HG02884 (cell line): Measurements from ENCODE around the gene DYRK1A.

ENCODE experiments used
- ATAC-seq: cut with Tn5 transposase; IDR thresholded peaks from one replicate; pipeline ENCODE4 v1.9.1; 2021; ENCODE audit warnings: mild to moderate bottlenecking, moderate library complexity; ENCODE audit not compliant: unreplicated experiment

DYRK1A gene

DNA sequence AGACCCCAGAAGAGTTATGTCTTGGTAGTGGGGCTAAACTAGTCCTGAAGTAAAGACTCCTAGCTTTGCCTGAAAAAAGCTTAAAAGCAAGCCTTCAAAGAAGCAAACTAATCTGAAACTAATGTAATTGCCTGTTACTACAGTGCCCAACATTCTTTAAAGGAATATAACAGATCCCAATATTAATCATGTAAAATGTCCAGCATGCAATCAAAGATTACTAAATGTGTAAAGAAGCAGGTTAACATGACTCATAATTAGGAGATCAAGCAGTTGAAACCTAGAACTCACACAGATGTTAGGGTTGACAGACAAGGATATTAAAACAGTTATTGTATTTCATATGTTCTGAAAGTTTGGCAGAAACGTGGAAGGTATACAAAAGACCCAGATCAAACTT, 17.8 kb downstream of the DYRK1A start:
- no peak for ATAC-seq

DNA sequence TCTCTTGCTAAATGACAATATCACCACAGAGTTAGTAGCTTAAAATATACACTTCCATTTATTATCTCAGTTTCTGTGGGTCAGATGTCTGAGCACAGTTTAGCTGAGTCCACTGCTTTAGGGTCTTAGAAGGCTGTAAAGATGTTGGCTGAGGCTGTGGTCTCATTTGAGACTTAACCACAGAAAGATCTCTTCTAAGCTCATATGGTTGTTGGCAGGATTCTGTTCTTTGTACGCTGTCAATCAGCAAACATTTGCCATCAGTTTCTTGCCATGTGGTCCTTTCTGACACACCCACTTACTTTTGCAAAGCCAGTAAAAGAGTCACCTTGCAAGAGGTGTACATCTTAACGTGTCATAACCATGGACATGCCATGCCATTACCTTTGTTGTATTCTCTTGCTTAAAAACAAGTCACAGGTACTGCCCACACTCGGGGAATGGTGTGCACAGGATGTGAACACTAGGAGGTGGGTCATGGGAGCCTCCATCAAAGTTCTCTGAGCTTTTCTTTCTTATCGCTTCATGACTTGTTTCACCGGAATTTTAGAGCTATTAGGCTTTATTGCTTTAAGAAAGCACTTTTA, 18.7 kb downstream of the DYRK1A start:
- ATAC-seq = no peak

DNA sequence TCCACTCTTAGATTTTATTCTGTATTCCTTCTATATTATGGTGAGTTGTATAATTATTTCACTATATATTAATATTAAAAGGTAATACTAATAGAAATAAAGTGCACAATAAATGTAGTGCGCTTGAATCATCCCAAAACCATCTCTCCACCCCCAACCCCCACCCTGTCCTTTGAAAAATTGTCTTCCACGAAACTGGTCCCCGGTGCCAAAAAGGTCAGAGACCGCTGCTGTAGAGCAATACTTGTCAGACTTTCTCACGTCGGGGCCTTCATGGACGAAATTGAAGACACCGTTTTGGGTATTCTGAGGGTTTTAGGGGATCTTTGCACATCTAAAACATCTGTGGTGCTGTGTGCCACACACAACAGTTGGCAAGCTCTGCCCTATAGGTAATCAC, 19.6 kb downstream of the DYRK1A start:
- no peak for ATAC-seq

DNA sequence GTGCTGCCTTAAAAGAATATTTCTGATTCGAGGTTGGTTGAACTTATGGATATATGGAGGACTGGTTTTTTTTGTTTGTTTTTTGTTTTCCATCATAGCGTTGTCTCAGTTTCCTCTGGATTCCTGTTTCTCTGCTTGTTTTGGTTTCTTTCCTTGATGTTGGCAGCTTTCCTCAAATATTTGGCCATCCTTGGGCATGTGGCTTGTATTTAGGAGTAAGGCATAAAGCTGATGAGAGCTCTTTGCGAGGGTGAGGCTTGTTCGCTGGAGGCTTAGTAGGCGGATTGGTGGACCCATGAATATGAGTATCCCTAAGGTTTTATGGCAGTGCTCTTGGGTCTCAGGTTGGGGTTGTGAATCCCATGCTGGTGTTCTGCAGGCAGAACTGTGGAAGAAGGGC, 22.9 kb downstream of the DYRK1A start:
- ATAC-seq = no peak

DNA sequence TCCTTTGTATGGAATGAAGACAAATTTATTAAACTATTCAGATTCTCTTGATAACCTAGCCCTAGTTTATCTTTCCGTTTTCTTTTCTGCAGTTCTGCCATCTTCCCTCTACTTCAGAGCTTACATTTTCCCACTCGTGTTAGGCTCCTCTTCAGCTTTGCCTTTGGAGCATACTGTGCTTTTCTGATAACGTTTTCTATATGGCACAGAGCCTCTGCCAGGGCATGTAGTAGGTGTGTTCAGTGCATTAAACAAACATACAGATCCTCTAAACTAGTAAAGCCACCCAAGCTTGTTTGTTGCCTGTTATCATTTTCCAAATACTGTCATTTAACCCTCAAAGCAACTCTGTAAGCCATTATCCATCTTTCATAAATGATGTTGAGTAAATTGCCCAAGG, 25.1 kb downstream of the DYRK1A start:
- ATAC-seq = no peak

DNA sequence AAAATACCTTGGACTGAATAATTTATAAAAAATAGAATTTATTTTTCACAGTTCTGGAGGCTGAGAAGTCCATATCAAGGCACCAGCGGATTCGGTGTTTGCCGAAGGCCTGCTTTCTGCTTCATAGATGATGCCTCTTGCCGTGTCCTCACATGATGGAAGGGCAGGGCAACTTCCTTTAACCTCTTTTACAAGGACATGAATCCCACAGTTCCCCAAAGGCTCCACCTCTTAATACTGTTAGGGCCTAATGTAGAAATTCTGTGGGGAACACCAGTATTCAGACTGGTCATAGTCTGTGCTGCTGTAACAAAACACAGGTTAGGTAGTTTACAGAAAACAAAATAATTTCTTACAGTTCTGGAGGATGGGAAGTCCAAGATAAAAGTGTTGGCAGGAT, 25.9 kb downstream of the DYRK1A start:
- ATAC-seq = no peak

DNA sequence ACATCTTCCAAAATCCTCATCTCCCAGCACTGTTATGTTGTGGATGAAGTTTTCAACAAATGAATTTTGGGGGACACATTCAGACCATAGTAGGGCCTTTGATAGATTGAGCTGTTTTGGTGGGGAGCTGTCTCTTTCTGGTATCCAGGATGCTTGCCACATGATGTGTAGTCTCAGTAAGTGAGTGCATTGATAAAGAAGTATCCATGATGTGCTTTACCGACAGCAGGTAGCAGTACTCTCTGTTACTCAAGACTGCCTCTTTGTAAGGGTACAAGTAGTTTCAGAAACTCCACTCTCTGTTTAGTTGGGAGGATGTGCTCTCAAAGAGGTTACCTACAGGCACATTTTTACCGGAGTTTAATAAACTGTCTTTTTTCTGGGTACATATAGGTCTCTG, 26.5 kb downstream of the DYRK1A start:
- no peak for ATAC-seq

DNA sequence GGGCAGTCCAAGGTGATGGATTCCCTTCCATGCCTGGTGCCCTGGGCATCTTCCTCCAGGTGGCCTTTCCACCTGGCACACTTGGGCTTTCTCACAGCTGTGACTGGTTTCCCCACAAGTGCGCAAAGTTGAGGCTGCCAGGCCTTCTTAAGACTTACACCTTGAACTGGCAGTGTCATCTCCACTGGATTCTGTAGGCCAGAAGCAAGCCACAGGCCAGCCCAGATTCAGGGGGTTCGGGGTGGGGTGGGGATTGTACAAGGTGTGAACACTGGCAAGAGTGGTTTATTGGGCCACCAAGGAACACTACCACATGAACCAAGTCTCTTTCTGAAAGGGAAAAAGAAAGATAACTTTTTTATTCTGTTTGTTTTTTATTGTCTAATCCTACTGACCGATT, 27.2 kb downstream of the DYRK1A start:
- ATAC-seq = no peak

DNA sequence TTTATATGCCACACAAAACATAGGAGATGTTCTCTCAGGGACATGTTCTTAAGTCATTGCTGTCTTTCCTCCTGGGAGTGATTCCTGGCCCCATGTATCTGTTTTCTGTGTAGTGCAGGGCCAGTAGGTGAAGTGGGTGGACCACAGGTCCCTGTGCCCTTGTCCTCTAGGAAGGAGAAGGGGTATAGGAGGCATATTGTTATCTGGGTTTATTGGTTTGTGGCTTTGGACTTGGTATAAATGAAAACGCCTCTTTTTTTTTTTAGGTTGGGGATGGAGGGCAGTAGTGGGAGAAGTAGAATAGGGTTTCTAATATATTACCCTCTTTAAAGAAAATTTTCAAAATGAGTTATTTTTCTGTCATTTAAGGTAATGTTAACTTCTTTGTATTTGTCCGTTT, 29.4 kb downstream of the DYRK1A start:
- no peak for ATAC-seq

DNA sequence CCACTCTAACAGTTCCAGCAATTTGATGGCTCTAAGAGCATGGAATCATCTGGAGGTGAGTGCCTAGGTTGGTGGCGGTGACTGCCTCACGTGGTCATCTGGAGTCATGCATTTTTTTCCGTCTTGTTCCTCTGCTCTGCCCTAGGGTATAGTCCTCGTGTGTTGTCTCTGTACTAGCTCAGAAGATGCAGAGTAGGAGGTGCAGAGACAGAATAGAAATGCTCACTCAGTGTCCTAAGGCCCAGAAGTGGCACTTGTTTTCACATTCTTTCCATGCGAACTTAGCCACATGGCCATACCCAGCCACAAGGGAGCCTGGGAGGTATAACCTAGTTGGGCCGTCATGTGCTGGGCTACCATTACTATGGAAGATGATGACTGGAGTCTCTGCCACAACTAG, 30.3 kb downstream of the DYRK1A start:
- ATAC-seq = no peak

DNA sequence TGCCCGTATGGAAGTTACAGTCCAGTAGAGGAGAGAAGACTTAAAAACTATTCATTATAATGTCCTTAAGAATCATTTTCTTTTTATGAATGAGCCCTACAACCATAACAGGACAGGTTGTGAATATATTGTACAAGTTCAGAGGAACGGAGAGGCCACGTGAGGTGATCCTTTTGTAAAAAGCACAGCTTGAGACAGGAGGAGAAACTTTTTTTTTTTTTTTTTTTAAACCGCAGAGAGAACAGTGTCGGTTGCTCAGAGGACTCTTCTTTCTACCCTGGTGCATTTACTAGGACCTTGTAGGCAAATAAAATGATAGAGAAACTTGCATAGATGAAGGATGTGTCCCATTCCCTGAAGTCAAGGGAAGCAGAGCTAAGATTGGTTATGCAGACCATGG, 32.1 kb downstream of the DYRK1A start:
- ATAC-seq = no peak

DNA sequence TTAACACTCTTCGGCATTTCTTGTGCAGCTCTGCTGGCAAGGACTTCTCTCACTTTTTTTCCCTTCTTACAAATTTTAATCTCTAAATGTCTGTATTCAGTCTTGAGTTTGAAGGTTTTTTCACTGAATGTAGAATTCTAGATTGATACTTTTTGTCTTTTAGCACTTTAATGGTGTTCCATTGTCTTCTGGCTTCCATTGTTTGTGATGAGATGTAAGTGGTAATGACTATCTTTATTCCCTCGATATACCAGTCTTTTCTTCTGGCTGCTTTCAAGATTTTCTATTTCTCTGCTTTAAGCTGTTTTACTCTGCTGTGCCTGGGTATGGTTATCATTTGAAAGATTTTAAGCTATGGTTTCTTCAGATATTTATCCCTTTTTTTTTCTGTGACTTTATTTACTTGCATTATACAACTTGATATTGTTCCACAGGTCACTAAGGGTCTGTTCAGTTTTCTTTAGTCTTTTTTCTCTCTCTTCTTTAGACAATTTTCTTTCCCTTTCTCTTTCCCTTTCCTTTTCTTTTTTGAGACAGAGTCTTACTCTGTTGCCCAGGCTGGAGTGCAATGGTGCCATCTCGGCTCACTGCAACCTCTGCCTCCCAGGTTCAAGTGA, 35.8 kb downstream of the DYRK1A start:
- ATAC-seq = no peak

DNA sequence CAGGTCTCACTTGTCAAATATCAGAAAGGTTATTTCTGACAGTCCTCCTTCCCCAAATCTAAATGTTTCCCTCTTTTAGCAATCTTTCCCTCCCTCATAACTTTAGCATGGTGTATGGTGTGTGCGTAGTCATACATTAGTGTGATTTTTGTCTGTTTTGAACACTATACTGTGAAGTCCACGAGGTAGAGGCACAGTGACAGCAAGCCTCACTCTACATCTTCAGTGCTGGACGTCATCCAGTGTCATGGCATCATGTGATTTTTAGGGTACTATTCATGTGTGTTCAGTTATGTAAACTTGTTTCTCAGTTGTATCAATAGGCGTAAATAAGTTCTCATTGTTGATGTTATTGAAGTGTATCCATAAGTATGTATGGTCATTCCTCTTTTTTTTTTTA, 39.1 kb downstream of the DYRK1A start:
- no peak for ATAC-seq

DNA sequence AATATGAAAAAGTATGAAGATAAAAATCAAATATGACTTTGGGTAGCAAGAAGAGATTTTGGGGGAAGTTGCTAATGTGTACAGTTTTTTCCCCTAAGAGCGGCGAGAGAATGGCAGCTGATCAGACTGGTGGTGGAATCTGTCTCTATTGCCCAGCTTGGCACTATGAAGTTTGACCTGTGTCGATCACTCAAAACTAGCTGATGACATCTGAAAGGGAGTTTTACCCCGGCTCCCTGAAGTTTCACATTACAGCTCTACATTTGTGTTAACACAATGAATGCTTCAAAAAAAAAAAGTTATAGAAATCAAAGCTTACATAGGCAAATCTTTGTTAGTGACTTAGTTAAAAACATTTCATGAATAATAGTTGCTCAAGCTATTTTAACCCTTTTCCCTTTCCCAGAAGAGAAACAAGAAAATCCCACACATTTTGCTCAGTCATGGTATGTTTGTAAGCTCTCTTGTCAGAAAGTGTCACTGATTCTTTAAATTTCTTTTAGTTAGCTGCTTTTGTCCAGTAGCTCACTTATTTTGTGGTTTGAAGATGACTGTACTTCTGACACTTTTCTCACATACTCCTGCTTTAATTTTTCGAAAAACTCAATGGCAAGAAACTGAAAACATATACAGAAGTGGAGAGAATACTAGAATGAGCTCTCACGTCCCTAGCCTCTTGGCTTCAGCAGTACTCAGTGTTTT, 41.3 kb downstream of the DYRK1A start:
- peak; percentile 47 for ATAC-seq

DNA sequence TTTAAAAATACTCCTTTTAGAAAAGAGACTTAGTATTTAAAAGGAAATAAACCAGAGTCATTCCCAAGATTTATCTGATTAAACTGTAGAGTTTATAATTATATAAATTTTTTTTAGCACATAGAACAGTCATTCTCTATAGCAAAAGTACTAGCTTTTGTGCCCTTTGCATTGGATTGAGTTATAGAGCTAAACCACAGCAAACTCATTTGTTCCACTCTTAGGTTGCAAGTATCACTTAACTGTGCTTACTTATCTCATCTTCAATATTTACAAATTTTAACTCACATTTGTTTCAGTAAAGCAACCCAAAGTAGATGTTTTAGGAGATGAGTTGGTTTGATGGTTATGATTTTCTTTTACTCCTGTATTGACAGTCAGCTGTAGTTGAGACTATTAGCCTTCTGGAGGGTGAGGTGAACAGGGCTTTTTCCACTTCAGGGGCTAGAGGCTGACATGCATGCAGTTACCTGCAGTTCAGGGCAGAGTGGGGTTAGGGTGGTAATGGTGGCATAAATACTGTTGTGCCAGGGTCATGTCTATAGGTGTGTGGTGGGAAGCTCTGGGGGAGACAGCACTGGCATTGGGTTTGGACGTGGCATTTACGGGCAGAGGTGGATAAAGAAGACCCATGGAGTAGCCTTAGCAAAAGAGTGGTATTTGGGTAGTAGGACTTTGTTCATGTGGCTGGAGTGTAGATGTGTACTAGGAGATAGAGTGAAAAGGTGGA, 42.1 kb downstream of the DYRK1A start:
- ATAC-seq = peak; percentile 18

DNA sequence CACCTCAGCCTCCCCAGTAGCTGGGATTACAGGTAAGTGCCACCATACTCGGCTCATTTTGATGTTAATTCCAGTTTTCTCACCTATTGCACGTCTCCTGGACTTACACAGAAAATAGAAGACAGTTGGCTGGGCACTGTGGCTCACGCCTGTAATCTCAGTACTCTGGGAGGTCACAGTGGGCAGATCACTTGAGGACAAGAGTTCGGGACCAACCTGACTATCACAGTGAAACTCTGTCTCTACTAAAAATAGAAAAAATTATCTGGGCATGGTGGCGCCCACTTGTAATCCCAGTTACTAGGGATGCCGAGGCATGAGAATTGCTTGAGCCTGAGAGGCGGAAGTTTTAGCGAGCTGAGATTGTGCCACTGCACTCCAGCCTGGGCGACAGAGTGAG, 44.1 kb downstream of the DYRK1A start:
- ATAC-seq = no peak

DNA sequence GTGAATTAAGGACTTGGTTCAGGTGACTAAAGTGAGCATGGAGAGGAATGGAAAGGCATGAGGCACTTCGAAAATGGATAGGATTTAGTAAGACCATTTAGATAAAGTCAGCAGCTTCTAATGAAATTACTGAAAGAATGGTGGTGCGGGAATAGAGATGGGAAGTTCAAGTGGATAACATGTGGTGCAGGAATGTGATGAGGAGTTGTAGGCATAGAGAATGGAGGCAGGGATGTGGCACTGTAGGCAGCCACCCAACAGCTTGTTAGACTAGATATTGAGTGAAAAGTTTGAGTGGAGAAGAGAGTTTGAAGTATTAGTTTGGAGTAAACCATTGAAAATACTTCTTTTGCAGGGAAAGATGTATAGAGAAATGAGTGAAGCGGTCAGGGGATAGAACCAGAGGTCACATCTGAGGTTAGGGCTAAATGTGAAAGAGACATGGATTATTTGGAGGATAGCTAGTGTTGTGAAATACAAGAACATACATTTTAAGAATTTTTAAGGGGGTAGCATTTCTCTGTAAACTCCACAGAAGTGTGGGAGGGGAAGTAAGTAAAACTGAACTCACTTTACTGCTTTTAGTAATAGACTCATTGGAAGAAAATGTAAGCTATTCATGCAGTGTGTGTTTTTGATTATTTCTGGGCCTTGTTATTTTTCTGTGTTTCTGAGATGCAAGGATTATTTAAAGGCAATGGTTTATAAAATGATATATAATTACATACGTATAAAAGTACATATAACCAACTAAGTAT, 46.2 kb downstream of the DYRK1A start:
- ATAC-seq = no peak

DNA sequence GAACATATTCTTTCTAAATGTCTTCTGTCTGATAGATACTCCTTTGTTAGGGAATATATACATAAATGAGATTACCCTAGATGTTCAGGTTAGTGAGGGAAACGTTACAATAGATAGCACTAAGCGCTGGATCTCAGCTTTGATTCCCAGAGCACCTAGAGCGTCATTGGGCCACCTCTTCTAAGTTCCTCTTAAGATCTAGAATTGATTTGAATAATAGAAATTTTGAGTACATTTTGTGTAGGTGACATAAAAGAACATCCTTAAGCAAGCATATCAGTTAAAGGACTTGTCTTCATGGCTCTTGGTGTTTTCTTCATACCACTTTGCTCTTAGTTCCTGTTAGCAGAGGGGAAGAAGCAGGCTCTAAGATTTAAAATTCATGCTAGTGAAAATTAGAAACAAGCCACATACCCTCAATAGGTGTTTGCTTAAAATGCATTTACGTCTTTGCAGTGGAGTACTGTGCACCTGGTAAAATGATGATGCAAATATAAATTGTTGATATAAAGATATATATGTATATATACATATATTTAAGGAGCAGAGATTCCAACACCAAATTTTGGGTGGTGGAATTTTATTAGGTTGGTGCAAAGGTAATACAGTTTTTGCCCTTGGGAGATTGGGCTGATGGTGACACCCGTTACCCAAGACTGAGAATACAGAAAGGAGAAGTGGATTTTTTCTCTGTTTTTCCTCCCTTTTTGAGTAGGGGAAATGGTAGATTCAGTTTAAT, 47.1 kb downstream of the DYRK1A start:
- no peak for ATAC-seq

DNA sequence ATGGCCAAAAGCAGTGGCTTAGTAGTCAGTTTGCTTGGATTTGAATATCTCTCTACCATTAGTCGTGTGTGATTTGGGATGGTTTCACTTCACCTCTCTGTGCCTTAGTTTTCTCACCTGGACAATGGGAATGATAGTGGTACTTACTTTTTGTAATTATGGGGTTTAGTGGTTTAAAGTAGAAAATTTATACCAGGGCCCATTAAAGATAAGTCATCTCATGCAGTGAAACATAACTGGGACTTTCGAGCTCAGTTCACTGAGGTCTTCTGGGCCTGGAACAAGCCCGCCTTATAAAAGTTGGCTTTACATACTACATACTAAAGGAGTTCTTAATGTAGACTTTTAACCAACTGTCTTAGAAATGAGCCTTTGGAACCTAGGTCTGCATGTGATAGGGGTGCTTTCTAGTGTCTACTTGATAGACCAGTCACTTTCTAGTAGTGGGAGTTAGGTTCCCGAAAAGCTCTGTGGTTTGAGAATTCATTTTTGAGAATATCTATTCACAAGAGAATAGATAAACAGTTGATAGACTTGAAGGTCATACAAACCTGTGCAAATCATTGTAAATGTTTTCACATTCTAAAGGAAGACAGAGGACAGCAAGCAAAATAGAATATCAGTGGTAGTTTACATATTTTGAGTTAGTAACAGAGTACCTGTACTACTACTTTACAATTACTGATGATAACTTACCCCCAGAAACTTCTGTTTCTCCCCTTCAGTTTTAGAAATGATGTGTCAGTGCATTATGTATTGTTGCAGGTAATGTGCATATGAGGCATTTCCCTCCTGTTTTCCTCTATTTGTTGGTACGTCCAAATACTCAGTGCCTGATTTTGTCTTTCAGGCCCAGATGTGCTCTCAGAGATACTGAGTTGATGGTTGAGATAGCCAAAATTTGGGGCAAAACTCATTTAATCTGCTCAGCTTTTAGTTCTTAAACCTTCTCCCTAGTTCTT, 48.0 kb downstream of the DYRK1A start:
- no peak for ATAC-seq
